HG02885 (cell line): ENCODE data around the gene GOSR1.
"Not testable (repeated sequence)": the region's sequence is repeated elsewhere in the genome, so short reads cannot be mapped to it uniquely, and the experiment has no call there.

Source experiments
- ATAC-seq: cut with Tn5 transposase; IDR thresholded peaks from one replicate; pipeline ENCODE4 v1.9.1; 2021; ENCODE audit warnings: mild to moderate bottlenecking; ENCODE audit not compliant: unreplicated experiment, poor library complexity

Gene GOSR1

GRCh38 chr17:30503558-30503957, 26.4 kb downstream of the GOSR1 start:
- ATAC-seq = no peak

- ATAC-seq = no peak
Observed at GRCh38 chr17:30505868-30506417, 28.7 kb downstream of the GOSR1 start.

GRCh38 chr17:30506481-30506880, 29.3 kb downstream of the GOSR1 start:
- ATAC-seq = no peak

DNA sequence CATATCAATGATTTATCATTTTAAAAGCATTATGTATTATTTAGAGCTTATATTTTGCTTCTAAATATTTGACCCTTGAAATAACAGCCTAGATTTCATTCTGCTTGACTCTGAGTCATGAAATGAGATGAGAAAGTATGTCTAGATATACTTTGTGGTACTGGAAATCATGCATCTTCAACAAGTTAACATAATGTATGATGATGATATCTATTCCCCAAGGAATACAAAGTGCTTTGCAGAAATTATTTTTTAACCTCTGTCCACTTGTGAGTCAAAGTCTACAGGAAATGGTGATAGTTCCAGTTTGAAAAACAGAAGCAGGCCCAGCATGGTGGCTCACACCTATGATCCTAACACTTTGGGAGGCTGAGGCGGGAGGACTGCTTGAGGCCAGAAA, 36.1 kb downstream of the GOSR1 start:
- ATAC-seq = no peak

DNA sequence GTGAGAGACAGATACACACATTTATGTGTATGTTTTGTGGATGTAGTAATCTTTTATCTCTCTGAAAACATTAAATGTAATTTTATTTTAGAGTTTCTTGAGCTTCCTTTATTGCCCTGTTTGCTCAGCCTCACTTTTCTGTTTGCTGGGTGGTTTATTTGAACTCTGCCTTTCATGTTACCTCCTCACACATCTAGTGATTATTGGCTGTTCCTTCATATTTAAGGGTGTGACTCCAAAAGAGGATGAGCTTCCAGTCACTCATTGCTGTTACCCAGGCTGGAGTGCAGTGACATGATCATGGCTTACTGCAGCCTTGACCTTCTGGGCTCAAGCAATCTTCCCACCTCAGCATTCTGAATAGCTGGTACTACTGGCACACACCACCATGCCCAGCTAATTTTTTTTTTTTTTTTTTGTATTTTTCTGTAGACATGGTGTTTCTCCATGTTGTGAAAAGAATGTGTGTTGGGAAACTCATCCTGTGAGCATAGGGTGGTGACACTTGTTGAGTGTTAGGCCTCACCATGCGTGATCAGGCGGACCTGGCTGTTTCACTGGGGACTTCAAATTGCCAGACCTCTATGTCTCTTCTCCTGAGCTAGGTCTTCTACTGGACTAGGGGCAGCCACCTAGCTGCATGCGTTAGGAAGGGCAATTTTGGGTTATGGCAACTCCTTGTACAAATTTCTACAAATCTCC, 37.8 kb downstream of the GOSR1 start:
- no peak for ATAC-seq

GRCh38 chr17:30517786-30518185, 40.6 kb downstream of the GOSR1 start:
- no peak for ATAC-seq

GRCh38 chr17:30519166-30519565, 42.0 kb downstream of the GOSR1 start:
- no peak for ATAC-seq

DNA sequence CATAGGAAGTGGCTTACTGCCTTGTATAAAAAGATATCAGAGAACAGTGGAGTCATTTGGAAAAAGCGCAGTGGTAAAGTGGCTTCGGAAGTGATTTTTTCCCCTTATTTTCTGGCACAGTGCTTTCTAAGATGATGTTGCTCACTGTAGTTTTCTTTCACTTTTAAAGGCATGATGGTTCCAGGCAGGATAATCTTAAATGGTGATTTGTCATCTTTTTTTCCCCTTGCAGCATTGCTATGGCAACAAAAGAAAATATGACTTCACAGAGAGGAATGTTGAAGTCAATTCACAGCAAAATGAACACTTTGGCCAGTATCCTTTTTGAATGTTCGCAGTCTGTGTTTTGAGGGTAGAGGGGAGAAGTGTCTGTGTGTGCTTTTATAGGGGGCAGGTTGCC, 42.5 kb downstream of the GOSR1 start:
- ATAC-seq = no peak

DNA sequence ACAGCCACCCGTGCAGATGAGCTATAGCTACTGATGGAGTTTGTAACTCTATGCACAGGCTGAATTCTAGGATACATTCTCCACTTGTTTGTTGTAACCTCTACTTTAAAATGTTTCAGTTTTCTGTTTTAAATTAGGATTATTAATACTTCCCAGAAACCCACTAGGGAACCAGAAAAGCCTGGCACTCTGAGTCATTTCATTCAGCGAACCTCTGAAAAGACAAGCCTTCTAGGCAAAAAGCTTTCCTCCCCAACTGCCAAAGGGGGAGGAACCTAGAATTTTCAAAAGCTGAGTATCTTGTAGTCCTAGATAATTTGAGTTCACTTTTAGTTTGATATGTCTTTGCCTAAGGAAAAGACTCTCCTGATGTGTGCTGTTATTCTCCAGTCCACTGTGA, 43.2 kb downstream of the GOSR1 start:
- ATAC-seq = no peak

DNA sequence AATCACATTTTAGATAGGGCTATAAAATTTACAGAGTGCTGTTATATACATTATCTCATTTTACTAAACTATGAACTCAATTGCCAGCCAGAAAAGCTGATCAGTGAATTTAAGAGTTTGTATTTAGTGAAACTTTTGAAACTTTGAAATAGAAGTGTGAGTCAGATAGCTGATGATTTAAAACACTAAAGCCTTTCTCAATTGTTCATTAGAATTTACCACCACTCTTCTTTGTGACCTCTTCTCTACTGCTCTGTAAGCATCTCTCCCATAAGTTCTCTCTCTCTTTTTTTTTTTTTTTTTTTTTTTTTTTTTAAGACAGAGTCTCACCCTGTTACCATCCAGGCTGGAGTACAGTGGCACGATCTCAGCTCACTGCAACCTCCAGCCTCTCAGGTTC, 43.7 kb downstream of the GOSR1 start:
- ATAC-seq = no peak

DNA sequence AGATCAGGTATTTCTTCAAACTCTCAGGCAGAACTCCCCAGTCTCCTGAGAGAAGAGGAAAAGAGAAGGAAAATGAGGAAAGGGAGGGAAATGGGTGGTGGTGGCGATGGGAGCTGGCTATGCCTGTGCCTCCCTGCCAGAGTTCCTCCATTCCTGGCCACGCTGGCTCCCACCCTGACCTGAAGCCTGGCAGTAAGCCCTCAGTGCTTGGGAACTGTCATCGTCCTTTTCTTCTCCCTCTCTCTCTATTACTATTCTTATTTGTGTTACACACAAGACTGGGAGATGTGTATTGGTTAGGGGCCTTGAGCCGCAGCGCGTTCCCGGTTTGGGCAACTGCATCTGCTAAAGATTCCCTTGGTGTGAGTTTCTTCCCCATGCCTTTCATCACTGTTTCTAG, 44.6 kb downstream of the GOSR1 start:
- no peak for ATAC-seq

- ATAC-seq = not testable (repeated sequence)
Observed at GRCh38 chr17:30523236-30523635, 46.0 kb downstream of the GOSR1 start.

DNA sequence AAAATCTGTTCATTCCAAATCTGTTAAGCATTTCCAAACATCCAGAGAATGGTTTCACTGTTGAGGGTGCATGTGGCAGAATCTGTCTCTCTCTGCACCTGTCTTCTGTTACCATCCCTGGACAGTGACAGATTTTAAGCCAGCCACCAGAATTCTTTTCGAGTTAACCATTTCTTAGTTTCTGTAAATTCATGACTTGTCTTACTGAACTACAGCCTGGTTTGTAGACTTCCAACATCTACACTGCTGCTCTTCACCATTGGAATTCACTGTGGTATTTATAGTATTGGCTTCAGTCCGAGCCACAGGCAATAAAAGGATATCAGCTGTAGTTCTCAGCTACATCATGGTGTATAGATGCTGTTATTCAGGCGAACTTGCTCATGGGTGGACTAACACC, 47.6 kb downstream of the GOSR1 start:
- ATAC-seq = no peak

GRCh38 chr17:30526401-30526800, 49.2 kb downstream of the GOSR1 start:
- no peak for ATAC-seq

DNA sequence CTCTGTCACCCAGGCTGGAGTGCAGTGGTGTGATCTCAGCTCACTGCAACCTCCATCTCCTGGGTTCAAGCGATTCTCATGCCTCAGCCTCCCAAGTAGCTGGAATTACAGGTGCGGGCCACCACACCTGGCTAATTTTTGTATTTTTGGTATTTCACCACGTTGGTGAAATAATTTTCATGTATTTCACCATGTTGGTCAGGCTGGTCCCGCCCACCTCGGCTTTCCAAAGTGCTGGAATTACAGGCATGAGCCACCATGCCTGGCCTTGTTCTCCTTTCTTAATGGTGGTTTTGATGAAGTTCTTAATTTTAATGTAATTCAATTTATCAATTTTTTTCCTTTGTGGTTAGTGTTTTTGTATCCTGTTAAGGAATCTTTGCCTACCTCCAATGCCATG, 51.5 kb downstream of the GOSR1 start:
- not testable (repeated sequence) for ATAC-seq

DNA sequence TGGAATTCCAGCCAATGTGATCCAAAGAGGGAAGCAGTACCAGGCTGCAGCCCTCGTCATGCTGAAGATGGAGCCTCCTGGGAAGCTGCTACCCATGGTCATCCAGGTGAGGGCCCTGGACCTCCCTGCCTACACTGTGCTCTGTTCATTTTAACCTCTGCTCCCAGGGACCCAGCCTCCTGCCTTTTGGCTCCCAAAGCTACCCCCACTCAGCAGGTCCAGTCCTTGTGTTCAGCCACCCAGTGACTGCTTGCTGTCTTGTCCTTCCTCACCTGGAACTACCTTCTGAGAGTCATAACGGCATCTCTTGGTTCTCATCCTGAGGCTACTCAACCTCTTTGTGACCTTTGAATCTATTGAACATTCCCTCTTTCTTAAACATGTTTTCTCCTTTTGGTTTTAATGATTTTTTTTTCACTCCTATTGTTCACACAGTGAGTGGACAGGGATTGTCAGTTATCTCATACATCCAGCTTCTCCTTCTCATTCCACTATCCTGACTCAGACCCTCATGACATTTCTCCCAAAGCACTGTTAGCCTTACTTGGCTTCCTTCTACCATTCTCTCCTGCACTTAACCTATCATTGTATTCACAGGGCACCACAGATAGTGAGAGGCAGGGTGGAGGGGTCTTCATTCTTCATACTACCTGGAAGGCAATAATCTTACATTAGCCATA, 53.3 kb downstream of the GOSR1 start:
- ATAC-seq = no peak

DNA sequence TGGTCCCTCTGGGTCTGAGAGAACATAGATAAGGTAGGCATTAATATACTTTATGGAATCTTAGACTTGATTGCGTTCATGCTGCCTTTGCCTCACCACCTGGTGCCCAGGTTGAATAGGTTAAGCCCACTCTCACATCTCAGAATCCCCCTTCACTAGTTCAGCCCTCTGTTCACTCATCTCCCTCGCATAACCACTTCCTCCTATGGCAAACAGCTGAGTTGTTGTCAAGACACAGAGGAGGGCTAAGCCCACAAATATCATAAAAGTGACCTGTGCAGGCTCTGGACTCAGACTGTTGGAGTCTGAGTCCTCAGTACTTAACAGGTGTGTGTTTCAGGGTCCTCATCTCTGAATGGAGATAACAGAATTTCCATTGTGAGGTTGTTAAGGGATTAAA, 55.7 kb downstream of the GOSR1 start:
- no peak for ATAC-seq

- ATAC-seq = no peak
Observed at GRCh38 chr17:30534298-30534697, 57.1 kb downstream of the GOSR1 start.

DNA sequence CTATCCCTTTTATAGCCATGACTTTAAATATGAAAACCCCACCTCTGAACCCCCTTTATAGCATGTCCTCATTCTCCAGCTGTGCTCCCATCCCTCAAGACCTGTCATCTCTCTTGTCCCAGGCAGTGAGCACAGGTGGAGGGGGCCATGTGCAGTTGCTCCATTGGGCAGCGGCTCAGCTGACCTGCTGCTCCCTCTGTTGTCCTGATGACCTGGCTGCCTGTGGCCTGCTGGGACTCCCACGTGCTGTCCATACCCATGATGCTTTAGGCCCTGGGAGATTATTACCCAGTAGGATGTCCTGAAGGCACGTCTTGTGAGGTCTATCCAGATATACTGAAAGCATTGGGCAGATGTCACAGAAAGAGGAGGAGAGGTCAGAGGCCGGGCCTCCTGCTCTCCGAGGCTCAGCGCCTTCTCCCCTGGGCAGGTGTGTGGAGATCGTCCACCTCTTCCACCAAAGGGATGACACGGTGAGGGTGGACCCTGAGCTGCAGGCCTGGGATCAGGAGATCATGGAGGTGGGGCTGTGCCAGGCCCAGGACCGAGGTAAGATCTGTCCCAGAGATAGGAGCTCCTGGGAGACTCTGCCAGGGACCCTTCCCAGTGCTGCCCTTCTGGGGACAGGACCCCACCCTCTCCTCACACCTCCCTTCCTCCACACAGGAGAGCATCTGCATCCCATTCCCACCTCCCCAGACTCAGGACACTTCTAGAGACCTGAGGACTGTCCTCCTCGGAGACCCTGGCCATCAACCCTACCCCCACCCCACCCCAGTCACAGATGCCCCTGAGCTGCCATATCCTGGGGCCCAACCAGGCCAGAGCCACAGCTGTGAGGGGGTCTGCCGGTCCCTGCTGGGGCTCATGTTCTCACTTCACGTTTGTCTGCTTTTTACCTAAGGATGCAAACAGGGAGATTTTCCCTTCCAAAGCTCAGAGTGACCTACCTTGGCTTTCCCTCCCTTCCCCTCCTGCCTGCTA, 58.0 kb downstream of the GOSR1 start:
- ATAC-seq = no peak

GRCh38 chr17:30536846-30537245, 59.6 kb downstream of the GOSR1 start:
- ATAC-seq = not testable (repeated sequence)

DNA sequence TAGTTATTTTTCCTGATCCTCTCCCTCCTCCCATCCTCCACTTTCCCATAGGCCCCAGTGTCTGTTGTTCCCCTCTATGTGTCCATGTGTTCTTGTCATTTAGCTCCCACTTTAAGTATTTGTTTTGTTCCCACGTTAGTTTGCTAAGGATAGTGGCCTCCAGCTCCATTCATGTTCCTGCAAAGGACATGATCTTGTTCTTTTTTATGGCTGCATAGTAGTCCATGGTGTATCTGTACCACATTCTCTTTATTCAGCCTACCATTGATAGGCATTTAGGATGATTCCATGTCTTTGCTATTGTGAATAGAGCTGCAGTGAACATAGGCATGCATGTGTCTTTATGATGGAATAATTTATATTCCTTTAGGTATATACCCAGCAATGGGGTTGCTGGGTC, 60.5 kb downstream of the GOSR1 start:
- not testable (repeated sequence) for ATAC-seq
